ENCODE results near the gene SFT2D2. TPM values are rescaled to one million over a fixed set of nuclear protein-coding genes. Genes with fewer than 3 reads are reported as not detected.

Gene SFT2D2
- total RNA-seq, 1 donor from 2014 or later = 30.5 TPM

DNA sequence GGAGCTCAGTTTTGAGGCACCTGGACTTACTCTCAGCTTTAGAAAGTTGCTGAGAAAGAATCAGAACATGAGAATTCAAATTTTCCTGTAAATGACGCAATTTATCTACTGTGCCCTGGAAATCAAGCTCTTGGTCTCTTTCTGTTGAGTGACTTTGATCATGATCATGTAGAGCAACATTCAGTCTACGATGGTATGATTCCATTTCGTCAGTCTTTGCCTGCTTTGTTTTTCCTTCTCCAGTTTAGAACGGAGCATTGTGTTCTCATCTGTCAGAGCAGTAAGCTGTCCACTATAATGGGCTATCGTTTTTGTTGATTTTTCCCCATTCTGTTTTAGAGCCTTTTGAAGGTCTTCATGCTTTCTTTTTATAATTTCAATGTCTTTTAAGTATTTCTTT lies 20.7 kb downstream of the SFT2D2 start:
- DNase-seq (ENCODE audit: low spot score) = no peak
- Mint-ChIP-seq H3K9me3 (no peaks in the 10 kb centered on the region), H3K4me3 (no peak overlapping the region), H3K27ac (no peak overlapping the region), H3K36me3 (peaks cover 60% of the 10 kb centered on the region), H3K27me3 (ENCODE audit: insufficient read depth, low read depth) (peaks cover 2% of the 10 kb centered on the region), H3K4me1 (peaks cover 15% of the 10 kb centered on the region)
- H3K4me1 ChIP-seq = peaks cover 21% of the 10 kb centered on the region
- TF ChIP-seq EZH2 (IDR thresholded peaks at IDR 0.05) (no peak), EZH2phosphoT487 (IDR thresholded peaks at IDR 0.05) (no peak)
- TF ChIP-seq, protein P1, sequence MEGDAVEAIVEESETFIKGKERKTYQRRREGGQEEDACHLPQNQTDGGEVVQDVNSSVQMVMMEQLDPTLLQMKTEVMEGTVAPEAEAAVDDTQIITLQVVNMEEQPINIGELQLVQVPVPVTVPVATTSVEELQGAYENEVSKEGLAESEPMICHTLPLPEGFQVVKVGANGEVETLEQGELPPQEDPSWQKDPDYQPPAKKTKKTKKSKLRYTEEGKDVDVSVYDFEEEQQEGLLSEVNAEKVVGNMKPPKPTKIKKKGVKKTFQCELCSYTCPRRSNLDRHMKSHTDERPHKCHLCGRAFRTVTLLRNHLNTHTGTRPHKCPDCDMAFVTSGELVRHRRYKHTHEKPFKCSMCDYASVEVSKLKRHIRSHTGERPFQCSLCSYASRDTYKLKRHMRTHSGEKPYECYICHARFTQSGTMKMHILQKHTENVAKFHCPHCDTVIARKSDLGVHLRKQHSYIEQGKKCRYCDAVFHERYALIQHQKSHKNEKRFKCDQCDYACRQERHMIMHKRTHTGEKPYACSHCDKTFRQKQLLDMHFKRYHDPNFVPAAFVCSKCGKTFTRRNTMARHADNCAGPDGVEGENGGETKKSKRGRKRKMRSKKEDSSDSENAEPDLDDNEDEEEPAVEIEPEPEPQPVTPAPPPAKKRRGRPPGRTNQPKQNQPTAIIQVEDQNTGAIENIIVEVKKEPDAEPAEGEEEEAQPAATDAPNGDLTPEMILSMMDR (IDR thresholded peaks at IDR 0.05) = no peak
- no peaks in the 10 kb centered on the region for H3K9me3 ChIP-seq (ENCODE audit: low read depth)
- H3K4me2 ChIP-seq = no peak overlapping the region
- H3K4me3 ChIP-seq = no peak overlapping the region
- H2AFZ ChIP-seq (replicated peaks) = no peak overlapping the region
- H3K9ac ChIP-seq = no peak overlapping the region
- H4K20me1 ChIP-seq (ENCODE audit: low read depth) = no peaks in the 10 kb centered on the region
- H3K27ac ChIP-seq = no peak overlapping the region
- H3K36me3 ChIP-seq = no peaks in the 10 kb centered on the region
- no peaks in the 10 kb centered on the region for H3K27me3 ChIP-seq
- peaks cover 12% of the 10 kb centered on the region for H3F3A ChIP-seq (ENCODE audit: low read depth)
- H3K79me2 ChIP-seq (ENCODE audit: low read depth) = no peaks in the 10 kb centered on the region

DNA sequence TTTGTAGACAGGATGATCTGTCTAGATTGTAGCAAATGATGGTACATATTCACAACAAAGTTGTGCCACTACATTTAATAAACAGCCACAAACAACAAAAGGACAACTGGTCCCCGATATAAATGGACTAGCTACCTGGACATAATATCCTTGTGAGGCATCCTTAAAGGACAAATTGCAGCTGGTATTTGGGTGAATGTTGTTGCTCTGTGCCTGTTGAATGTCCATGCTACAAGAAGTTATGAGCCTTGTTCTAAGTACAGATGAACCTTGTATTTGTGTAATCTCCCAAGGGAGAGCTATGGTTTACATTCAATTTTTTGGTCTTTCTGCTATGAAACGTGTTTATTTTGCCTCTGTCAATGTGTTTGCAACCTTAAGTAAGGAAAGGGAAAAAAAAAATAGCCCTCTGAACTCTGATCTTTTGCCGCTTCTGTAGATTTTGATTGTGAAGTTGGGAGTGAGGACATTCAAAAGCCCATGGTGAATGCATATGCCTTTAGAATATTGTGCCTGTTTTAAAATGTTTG lies 26.5 kb downstream of the SFT2D2 start:
- H3K4me2 ChIP-seq = no peak overlapping the region
- no peak overlapping the region for H3K27ac Mint-ChIP-seq
- no peak overlapping the region for H3K4me3 ChIP-seq
- DNase-seq (ENCODE audit: low spot score) = no peak
- peaks cover 12% of the 10 kb centered on the region for H3F3A ChIP-seq (ENCODE audit: low read depth)
- no peak overlapping the region for H3K27ac ChIP-seq
- peaks cover 12% of the 10 kb centered on the region for H3K4me1 Mint-ChIP-seq
- peaks cover 22% of the 10 kb centered on the region for H3K9me3 Mint-ChIP-seq
- no peak overlapping the region for H2AFZ ChIP-seq (replicated peaks)
- H3K27me3 Mint-ChIP-seq (ENCODE audit: insufficient read depth, low read depth) = peaks cover 2% of the 10 kb centered on the region
- peaks cover 12% of the 10 kb centered on the region for H3K4me1 ChIP-seq
- no peaks in the 10 kb centered on the region for H3K79me2 ChIP-seq (ENCODE audit: low read depth)
- no peaks in the 10 kb centered on the region for H3K27me3 ChIP-seq
- no peak overlapping the region for H3K4me3 Mint-ChIP-seq
- no peaks in the 10 kb centered on the region for H3K36me3 ChIP-seq
- peaks cover 16% of the 10 kb centered on the region for H3K9me3 ChIP-seq (ENCODE audit: low read depth)
- no peak overlapping the region for H3K9ac ChIP-seq
- H3K36me3 Mint-ChIP-seq = peaks cover 44% of the 10 kb centered on the region
- TF ChIP-seq, protein P1 (IDR thresholded peaks at IDR 0.05) = no peak
- TF ChIP-seq EZH2phosphoT487 (IDR thresholded peaks at IDR 0.05) (no peak), EZH2 (IDR thresholded peaks at IDR 0.05) (no peak)
- no peaks in the 10 kb centered on the region for H4K20me1 ChIP-seq (ENCODE audit: low read depth)

DNA sequence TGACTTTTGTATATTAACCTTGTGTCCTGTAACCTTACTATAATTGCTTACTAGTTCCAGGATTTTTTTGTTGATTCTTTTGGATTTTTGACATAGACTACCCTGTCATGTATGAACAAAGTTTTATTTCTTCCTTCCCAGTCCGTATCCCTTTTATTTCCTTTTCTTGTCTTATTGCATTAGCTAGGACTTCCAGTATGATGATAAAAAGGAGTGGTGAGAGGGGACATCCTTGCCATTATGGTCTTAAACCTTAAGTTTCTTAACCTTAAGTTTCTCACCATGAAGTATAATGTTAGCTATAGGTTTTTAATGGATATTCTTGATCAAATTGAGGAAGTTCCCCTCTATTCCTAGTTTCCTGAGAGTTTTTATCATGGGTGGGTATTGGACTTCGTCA lies 30.4 kb downstream of the SFT2D2 start:
- Mint-ChIP-seq H3K36me3 (peaks cover 27% of the 10 kb centered on the region), H3K4me1 (peaks cover 3% of the 10 kb centered on the region), H3K4me3 (no peak overlapping the region), H3K27me3 (ENCODE audit: insufficient read depth, low read depth) (no peaks in the 10 kb centered on the region), H3K27ac (no peak overlapping the region), H3K9me3 (peaks cover 30% of the 10 kb centered on the region)
- Histone ChIP-seq H3K4me2 (no peak overlapping the region), H3F3A (ENCODE audit: low read depth) (peaks cover 5% of the 10 kb centered on the region), H2AFZ (replicated peaks) (no peak overlapping the region), H3K9me3 (ENCODE audit: low read depth) (peaks cover 16% of the 10 kb centered on the region), H3K79me2 (ENCODE audit: low read depth) (no peaks in the 10 kb centered on the region), H3K36me3 (no peaks in the 10 kb centered on the region), H3K27ac (no peak overlapping the region), H3K4me3 (no peak overlapping the region), H3K4me1 (peaks cover 12% of the 10 kb centered on the region), H3K27me3 (no peaks in the 10 kb centered on the region), H3K9ac (no peak overlapping the region), H4K20me1 (ENCODE audit: low read depth) (peaks cover 4% of the 10 kb centered on the region)
- no peak for DNase-seq (ENCODE audit: low spot score)
- no peak for TF ChIP-seq EZH2phosphoT487 (IDR thresholded peaks at IDR 0.05)
- TF ChIP-seq, protein P1 (IDR thresholded peaks at IDR 0.05) = no peak
- TF ChIP-seq EZH2 (IDR thresholded peaks at IDR 0.05) = no peak

Data from neural progenitor cell (in vitro differentiated cells).